Panc1 (cell line): ENCODE results near the gene ASPSCR1. TPM values are rescaled to one million over a fixed set of nuclear protein-coding genes. Genes with fewer than 3 reads are reported as not detected.

Experiments
- ATAC-seq: fragments of 200-7000 bp; cut with Tn5 transposase; 2 replicates; pipeline ENCODE4 v1.9.1; 2020; ENCODE audit warnings: mild to moderate bottlenecking, moderate library complexity
- BruUV-seq: library from RNA; stranded (reverse); fragments of 400-500 nt; replicated peaks from 2 replicates; lab custom pipeline; 2021; lab: Mats Ljungman, UMichigan
- CTCF ChIA-PET: fragments of 300-600 bp; sonication (Branson Sonifier 250); formaldehyde crosslinking; loops from one replicate; lab custom pipeline; 2022; ENCODE audit warnings: antibody characterized with exemption; lab: Charles Lee
- POLR2A ChIA-PET: fragments of 300-600 bp; sonication (Branson Sonifier 250); formaldehyde crosslinking; loops from one replicate; lab custom pipeline; 2022; ENCODE audit warnings: antibody characterized with exemption; lab: Charles Lee
- DNase-seq: peaks from one replicate; pipeline ENCODE4 v3.0.0-alpha.2; 2010; ENCODE audit warnings: low read depth, low spot score
- H3K27ac ChIP-seq: 2 replicates; pipeline ENCODE4 v1.5.1; 2011; ENCODE audit warnings: mild to moderate bottlenecking, low read length, inconsistent platforms
- H3K27me3 ChIP-seq: fragments of 200-500 bp; sonication (Bioruptor generic); 2 replicates; pipeline ENCODE4 v1.6.0; 2014; ENCODE audit warnings: low read length, inconsistent platforms; ENCODE audit not compliant: control insufficient read depth, insufficient read depth
- H3K36me3 ChIP-seq: fragments of 200-500 bp; sonication (Bioruptor generic); 2 replicates; pipeline ENCODE4 v1.5.1; 2014; ENCODE audit warnings: inconsistent platforms, mild to moderate bottlenecking, low read length, moderate library complexity; ENCODE audit not compliant: control insufficient read depth, insufficient read depth
- H3K4me1 ChIP-seq: 2 replicates; pipeline ENCODE4 v1.5.1; 2011; ENCODE audit warnings: inconsistent platforms, mild to moderate bottlenecking, low read length, moderate library complexity; ENCODE audit not compliant: control insufficient read depth, insufficient read depth
- H3K4me3 ChIP-seq, 2 experiments: 2 replicates each; pipeline ENCODE4 v1.5.1; 2011 to 2012; ENCODE audit warnings: low read depth in 2 of 2, low read length in 2 of 2, mild to moderate bottlenecking in 2 of 2, inconsistent platforms in 1 of 2, moderate library complexity in 1 of 2
- H3K9me3 ChIP-seq: fragments of 200-500 bp; sonication (Bioruptor generic); 2 replicates; pipeline ENCODE4 v1.5.1; 2014; ENCODE audit warnings: low read depth, mild to moderate bottlenecking, inconsistent platforms, low read length, moderate library complexity; ENCODE audit not compliant: control insufficient read depth, insufficient read depth
- POLR2AphosphoS5 ChIP-seq: IDR thresholded peaks from 2 replicates; pipeline ENCODE4 v1.6.1; 2012; ENCODE audit warnings: mild to moderate bottlenecking, low read depth, low read length, moderate library complexity
- SIN3A ChIP-seq: IDR thresholded peaks from 2 replicates; pipeline ENCODE4 v1.6.1; 2012; ENCODE audit warnings: low read depth, mild to moderate bottlenecking, low read length, moderate library complexity, borderline replicate concordance; ENCODE audit not compliant: insufficient read depth
- TCF7L2 ChIP-seq: IDR thresholded peaks from 2 replicates; pipeline ENCODE4 v1.6.1; 2011; ENCODE audit warnings: mild to moderate bottlenecking, low read depth, low read length, inconsistent platforms
- in situ Hi-C: cut with HindIII; loops from 2 replicates; pipeline ENCODE4 v1.10.0; 2016; ENCODE audit warnings: low sequenced_read_pairs, low pct_unique_long_range_greater_than_20kb
- intact Hi-C: fragments of 100-400 bp; cut with micrococcal nuclease; formaldehyde crosslinking; loops from one replicate; pipeline ENCODE4 v1.10.0; 2022; ENCODE audit not compliant: unreplicated experiment
- total RNA-seq: library from RNA; stranded (reverse); gene quantifications from one replicate; pipeline ENCODE4 v1.2.1, GENCODE V29; 2021; ENCODE audit not compliant: unreplicated experiment
- TF ChIP-seq, protein P1 (sequence below), 2 experiments: IDR thresholded peaks; 2 replicates each; pipeline ENCODE4 v1.6.1; 2011 to 2012; ENCODE audit warnings: low read depth in 2 of 2, control low read depth in 1 of 2, low read length in 1 of 2, mild to moderate bottlenecking in 1 of 2, moderate library complexity in 1 of 2; ENCODE audit not compliant: insufficient read depth in 1 of 2
- TF ChIP-seq, protein P2 (sequence below): fragments of 450-650 bp; IDR thresholded peaks from 2 replicates; pipeline ENCODE4 v1.5.1; 2017; ENCODE audit warnings: mild to moderate bottlenecking

The ASPSCR1 gene
- total RNA-seq, 1 experiment from 2014 or later = 64.7 TPM

GRCh38 chr17:81976332-81977210, 858 bp upstream of the ASPSCR1 start:
- no peaks in the 10 kb centered on the region for H3K36me3 ChIP-seq
- DNase-seq (no peak), ATAC-seq (peak; percentile 26)
- TF ChIP-seq, protein P1, sequence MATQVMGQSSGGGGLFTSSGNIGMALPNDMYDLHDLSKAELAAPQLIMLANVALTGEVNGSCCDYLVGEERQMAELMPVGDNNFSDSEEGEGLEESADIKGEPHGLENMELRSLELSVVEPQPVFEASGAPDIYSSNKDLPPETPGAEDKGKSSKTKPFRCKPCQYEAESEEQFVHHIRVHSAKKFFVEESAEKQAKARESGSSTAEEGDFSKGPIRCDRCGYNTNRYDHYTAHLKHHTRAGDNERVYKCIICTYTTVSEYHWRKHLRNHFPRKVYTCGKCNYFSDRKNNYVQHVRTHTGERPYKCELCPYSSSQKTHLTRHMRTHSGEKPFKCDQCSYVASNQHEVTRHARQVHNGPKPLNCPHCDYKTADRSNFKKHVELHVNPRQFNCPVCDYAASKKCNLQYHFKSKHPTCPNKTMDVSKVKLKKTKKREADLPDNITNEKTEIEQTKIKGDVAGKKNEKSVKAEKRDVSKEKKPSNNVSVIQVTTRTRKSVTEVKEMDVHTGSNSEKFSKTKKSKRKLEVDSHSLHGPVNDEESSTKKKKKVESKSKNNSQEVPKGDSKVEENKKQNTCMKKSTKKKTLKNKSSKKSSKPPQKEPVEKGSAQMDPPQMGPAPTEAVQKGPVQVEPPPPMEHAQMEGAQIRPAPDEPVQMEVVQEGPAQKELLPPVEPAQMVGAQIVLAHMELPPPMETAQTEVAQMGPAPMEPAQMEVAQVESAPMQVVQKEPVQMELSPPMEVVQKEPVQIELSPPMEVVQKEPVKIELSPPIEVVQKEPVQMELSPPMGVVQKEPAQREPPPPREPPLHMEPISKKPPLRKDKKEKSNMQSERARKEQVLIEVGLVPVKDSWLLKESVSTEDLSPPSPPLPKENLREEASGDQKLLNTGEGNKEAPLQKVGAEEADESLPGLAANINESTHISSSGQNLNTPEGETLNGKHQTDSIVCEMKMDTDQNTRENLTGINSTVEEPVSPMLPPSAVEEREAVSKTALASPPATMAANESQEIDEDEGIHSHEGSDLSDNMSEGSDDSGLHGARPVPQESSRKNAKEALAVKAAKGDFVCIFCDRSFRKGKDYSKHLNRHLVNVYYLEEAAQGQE (IDR thresholded peaks at IDR 0.05; ENCODE audit: insufficient read depth in 1 of 2, low read depth in 2 of 2, low read length in 1 of 2) = no peak
- TF ChIP-seq, protein P2, sequence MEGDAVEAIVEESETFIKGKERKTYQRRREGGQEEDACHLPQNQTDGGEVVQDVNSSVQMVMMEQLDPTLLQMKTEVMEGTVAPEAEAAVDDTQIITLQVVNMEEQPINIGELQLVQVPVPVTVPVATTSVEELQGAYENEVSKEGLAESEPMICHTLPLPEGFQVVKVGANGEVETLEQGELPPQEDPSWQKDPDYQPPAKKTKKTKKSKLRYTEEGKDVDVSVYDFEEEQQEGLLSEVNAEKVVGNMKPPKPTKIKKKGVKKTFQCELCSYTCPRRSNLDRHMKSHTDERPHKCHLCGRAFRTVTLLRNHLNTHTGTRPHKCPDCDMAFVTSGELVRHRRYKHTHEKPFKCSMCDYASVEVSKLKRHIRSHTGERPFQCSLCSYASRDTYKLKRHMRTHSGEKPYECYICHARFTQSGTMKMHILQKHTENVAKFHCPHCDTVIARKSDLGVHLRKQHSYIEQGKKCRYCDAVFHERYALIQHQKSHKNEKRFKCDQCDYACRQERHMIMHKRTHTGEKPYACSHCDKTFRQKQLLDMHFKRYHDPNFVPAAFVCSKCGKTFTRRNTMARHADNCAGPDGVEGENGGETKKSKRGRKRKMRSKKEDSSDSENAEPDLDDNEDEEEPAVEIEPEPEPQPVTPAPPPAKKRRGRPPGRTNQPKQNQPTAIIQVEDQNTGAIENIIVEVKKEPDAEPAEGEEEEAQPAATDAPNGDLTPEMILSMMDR = no peak
- TF ChIP-seq SIN3A (no peak), POLR2AphosphoS5 (no peak), TCF7L2 (no peak)
- H3K27ac ChIP-seq = peak overlapping the region; percentile 93
- intact Hi-C loops = no loop called here
- CTCF ChIA-PET = no interaction called here
- no peaks in the 10 kb centered on the region for H3K27me3 ChIP-seq
- peak overlapping the region; percentile 76 to 87 for H3K4me3 ChIP-seq
- H3K4me1 ChIP-seq = peaks cover 10% of the 10 kb centered on the region
- POLR2A ChIA-PET = interaction anchor here (0.5 to 0.6 kb wide), 2 partner anchors 12 to 297 kb away, joined by 3 to 6 read pairs; partner anchors contain the start of gene CSNK1D
- in situ Hi-C loops = no loop called here
- BruUV-seq = TSS peak; percentile 80
- H3K9me3 ChIP-seq = peaks cover 5% of the 10 kb centered on the region; the same call in 1 of the 2 replicates

- peaks cover 10% of the 10 kb centered on the region for H3K4me1 ChIP-seq
- peak overlapping the region; percentile 76 to 87 for H3K4me3 ChIP-seq
- intact Hi-C loops = no loop called here
- no peaks in the 10 kb centered on the region for H3K27me3 ChIP-seq
- no peak for DNase-seq
- TF ChIP-seq SIN3A (no peak), POLR2AphosphoS5 (no peak), TCF7L2 (no peak)
- TF ChIP-seq, protein P1 (IDR thresholded peaks at IDR 0.05; ENCODE audit: insufficient read depth in 1 of 2, low read depth in 2 of 2, low read length in 1 of 2) = no peak
- TF ChIP-seq, protein P2 = no peak
- ATAC-seq = no peak
- POLR2A ChIA-PET = interaction anchor here (0.5 to 1.0 kb wide), 4 partner anchors 11 to 48 kb away, joined by 3 to 4 read pairs (median 4); no protein-coding TSS in a partner anchor
- H3K36me3 ChIP-seq = no peaks in the 10 kb centered on the region
- BruUV-seq = TSS peak; percentile 79
- CTCF ChIA-PET = no interaction called here
- no peak overlapping the region for H3K27ac ChIP-seq
- in situ Hi-C loops = no loop called here
- no peaks in the 10 kb centered on the region for H3K9me3 ChIP-seq
Observed at GRCh38 chr17:81978524-81979298, 1.3 kb downstream of the ASPSCR1 start.
